Stomach smooth muscle (tissue), 2 donors: ENCODE data around the gene PPFIA2.

ENCODE experiments used
- H3K27ac ChIP-seq: one replicate; pipeline ENCODE4 v1.7.0; 2013; ENCODE audit warnings: mild to moderate bottlenecking, low read length, inconsistent platforms
- H3K27me3 ChIP-seq, 2 donors: one replicate each; pipeline ENCODE4 v1.7.0; 2013; ENCODE audit warnings: low read length in 2 of 2; ENCODE audit not compliant: insufficient read depth in 2 of 2, control insufficient read depth in 1 of 2
- H3K36me3 ChIP-seq, 2 donors: one replicate each; pipeline ENCODE4 v1.7.0; 2013; ENCODE audit warnings: low read length in 2 of 2; ENCODE audit not compliant: control insufficient read depth in 2 of 2, insufficient read depth in 2 of 2
- H3K4me1 ChIP-seq: one replicate; pipeline ENCODE4 v1.7.0; 2013; ENCODE audit warnings: low read length; ENCODE audit not compliant: control insufficient read depth, insufficient read depth
- H3K4me3 ChIP-seq, 2 donors: one replicate each; pipeline ENCODE4 v1.7.0; 2013; ENCODE audit warnings: low read length in 2 of 2
- H3K9ac ChIP-seq, 2 donors: one replicate each; pipeline ENCODE4 v1.7.0; 2013; ENCODE audit warnings: low read length in 2 of 2, mild to moderate bottlenecking in 1 of 2
- H3K9me3 ChIP-seq, 2 donors: one replicate each; pipeline ENCODE4 v1.7.0; 2013; ENCODE audit warnings: low read length in 2 of 2; ENCODE audit not compliant: control insufficient read depth in 2 of 2
- donor health status: healthy.
- donor health status: Pancreatic carcinoma.

Gene PPFIA2

DNA sequence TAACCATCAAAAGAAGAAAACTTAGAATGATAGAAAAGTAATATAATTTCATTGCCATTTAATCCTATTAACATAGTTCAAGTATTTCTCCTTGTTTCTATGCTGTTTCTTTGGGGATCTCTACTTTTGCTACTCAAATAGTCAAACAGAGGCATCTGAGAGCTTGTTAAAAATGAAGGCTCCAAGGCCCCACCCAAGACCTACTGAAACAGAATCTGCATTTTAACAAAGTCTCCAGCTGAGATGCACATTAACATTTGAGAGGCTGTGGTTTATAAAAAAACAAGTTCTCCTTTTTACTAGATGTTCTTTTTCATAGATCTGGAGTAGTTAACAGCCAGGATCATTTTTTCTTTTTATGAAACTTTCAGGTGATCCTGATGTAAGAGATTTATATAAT lies 31.8 kb downstream of the PPFIA2 start:
- Histone ChIP-seq H3K4me1 (no peaks in the 10 kb centered on the region), H3K9ac (no peak overlapping the region), H3K9me3 (no peaks in the 10 kb centered on the region), H3K4me3 (no peak overlapping the region), H3K36me3 (no peaks in the 10 kb centered on the region), H3K27me3 (no peaks in the 10 kb centered on the region), H3K27ac (no peak overlapping the region)

DNA sequence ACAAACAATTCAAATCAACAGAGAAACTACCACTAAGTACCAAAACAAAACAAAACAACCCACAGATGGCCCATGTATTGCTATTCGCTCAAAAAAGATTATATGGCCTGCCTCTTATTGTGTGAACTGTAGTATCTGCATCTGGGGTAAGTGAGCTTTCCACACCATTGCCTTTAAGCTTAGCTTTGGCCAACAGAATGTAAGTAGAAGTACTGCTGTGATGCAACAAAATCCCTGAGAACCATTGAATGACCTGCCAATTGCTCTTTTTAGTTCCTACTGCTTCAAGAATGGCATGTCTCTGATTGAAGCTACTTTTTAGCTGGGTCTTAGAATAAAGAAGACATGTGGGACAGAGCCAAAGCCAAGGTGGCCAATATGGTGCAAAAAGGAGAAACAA lies 32.5 kb downstream of the PPFIA2 start:
- H3K4me3 ChIP-seq, result no peak overlapping the region
- H3K9me3 ChIP-seq, result no peaks in the 10 kb centered on the region
- H3K27me3 ChIP-seq, result no peaks in the 10 kb centered on the region
- H3K36me3 ChIP-seq, result no peaks in the 10 kb centered on the region
- H3K4me1 ChIP-seq, result no peaks in the 10 kb centered on the region
- H3K9ac ChIP-seq, result no peak overlapping the region
- no peak overlapping the region for H3K27ac ChIP-seq

GRCh38 chr12:81723361-81723760 lies 35.8 kb downstream of the PPFIA2 start:
- no peak overlapping the region for H3K27ac ChIP-seq
- H3K4me3 ChIP-seq, result no peak overlapping the region
- H3K36me3 ChIP-seq, result no peaks in the 10 kb centered on the region
- no peak overlapping the region for H3K9ac ChIP-seq
- H3K4me1 ChIP-seq, result no peaks in the 10 kb centered on the region
- no peaks in the 10 kb centered on the region for H3K9me3 ChIP-seq
- no peaks in the 10 kb centered on the region for H3K27me3 ChIP-seq

GRCh38 chr12:81722004-81722403 lies 37.1 kb downstream of the PPFIA2 start:
- Histone ChIP-seq H3K36me3 (no peaks in the 10 kb centered on the region), H3K4me3 (no peak overlapping the region), H3K4me1 (no peaks in the 10 kb centered on the region), H3K9me3 (no peaks in the 10 kb centered on the region), H3K9ac (no peak overlapping the region), H3K27ac (no peak overlapping the region), H3K27me3 (no peaks in the 10 kb centered on the region)

GRCh38 chr12:81718616-81719015 lies 40.5 kb downstream of the PPFIA2 start:
- H3K4me3 ChIP-seq, result no peak overlapping the region
- H3K9ac ChIP-seq, result no peak overlapping the region
- H3K4me1 ChIP-seq, result no peaks in the 10 kb centered on the region
- no peak overlapping the region for H3K27ac ChIP-seq
- no peaks in the 10 kb centered on the region for H3K9me3 ChIP-seq
- no peaks in the 10 kb centered on the region for H3K36me3 ChIP-seq
- no peaks in the 10 kb centered on the region for H3K27me3 ChIP-seq

- H3K9me3 ChIP-seq, result no peaks in the 10 kb centered on the region
- H3K9ac ChIP-seq, result no peak overlapping the region
- H3K4me1 ChIP-seq, result no peaks in the 10 kb centered on the region
- no peaks in the 10 kb centered on the region for H3K36me3 ChIP-seq
- H3K4me3 ChIP-seq, result no peak overlapping the region
- H3K27me3 ChIP-seq, result no peaks in the 10 kb centered on the region
- no peak overlapping the region for H3K27ac ChIP-seq
These were observed 46.6 kb downstream of the PPFIA2 start for GRCh38 chr12:81712536-81712935.

DNA sequence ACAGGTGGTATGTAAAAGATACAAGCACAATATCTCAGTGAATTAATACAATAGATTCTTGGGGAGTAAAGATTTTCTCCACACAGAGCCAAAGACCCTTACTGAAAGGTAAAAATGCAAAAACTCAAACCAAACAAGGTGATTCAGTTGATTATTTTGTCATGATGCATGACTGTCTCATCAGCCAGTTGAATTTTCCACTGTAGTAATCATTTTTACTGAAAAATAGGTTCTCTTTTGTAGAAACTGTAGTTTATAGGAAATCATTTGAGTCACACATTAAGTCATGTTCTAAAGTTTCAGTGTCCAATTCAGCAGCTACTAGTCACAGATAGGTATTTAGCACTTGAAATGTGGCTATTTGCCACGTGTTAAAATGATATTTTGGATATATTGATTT lies 53.6 kb downstream of the PPFIA2 start:
- no peaks in the 10 kb centered on the region for H3K9me3 ChIP-seq
- no peak overlapping the region for H3K9ac ChIP-seq
- no peak overlapping the region for H3K27ac ChIP-seq
- no peak overlapping the region for H3K4me3 ChIP-seq
- H3K36me3 ChIP-seq, result no peaks in the 10 kb centered on the region
- H3K4me1 ChIP-seq, result no peaks in the 10 kb centered on the region
- H3K27me3 ChIP-seq, result no peaks in the 10 kb centered on the region

- no peaks in the 10 kb centered on the region for H3K4me1 ChIP-seq
- H3K27ac ChIP-seq, result no peak overlapping the region
- H3K4me3 ChIP-seq, result no peak overlapping the region
- no peaks in the 10 kb centered on the region for H3K27me3 ChIP-seq
- no peaks in the 10 kb centered on the region for H3K36me3 ChIP-seq
- no peaks in the 10 kb centered on the region for H3K9me3 ChIP-seq
- H3K9ac ChIP-seq, result no peak overlapping the region
These were observed 59.6 kb downstream of the PPFIA2 start for GRCh38 chr12:81699551-81699950.

DNA sequence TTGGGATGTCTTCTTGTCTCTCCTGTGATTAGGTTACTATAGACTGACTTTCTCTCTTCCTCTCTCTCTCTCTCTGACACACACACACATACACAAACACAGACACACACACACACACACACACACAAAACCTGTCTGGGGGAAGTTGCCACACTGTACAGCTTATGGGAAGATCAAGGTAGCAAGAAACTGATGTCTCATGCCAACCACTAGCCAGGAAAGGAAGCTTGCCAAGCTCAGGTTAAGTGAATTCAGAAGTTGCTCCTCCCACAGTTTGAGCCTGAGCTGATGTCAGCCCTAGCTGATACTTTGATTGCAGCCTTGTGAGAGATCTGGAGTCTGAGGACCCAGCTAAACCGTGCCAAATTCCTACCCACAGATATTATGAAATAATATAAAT lies 67.1 kb downstream of the PPFIA2 start:
- H3K9ac ChIP-seq, result no peak overlapping the region
- no peak overlapping the region for H3K4me3 ChIP-seq
- H3K9me3 ChIP-seq, result no peaks in the 10 kb centered on the region
- H3K27ac ChIP-seq, result no peak overlapping the region
- H3K36me3 ChIP-seq, result no peaks in the 10 kb centered on the region
- no peaks in the 10 kb centered on the region for H3K4me1 ChIP-seq
- H3K27me3 ChIP-seq, result no peaks in the 10 kb centered on the region

DNA sequence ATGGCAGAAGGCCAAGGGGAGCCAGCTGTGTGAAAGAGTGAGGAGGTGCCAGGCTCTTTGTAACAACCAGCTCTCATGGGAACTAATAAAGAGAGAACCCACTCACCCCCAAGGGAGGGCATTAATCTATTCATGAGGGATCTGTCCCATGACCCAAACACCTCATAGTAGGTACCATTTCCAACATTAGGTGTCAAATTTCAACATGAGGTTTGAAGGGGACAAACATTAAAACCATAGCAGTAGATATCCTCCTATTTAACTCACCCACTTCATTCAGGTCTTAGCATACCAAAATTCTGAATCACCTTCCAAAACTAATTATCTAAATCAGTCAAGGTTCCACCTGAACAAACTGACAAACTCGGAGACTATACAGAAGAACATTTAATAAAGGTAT lies 75.3 kb downstream of the PPFIA2 start:
- Histone ChIP-seq H3K36me3 (no peaks in the 10 kb centered on the region), H3K27ac (no peak overlapping the region), H3K9me3 (no peaks in the 10 kb centered on the region), H3K9ac (no peak overlapping the region), H3K4me1 (no peaks in the 10 kb centered on the region), H3K27me3 (no peaks in the 10 kb centered on the region), H3K4me3 (no peak overlapping the region)

DNA sequence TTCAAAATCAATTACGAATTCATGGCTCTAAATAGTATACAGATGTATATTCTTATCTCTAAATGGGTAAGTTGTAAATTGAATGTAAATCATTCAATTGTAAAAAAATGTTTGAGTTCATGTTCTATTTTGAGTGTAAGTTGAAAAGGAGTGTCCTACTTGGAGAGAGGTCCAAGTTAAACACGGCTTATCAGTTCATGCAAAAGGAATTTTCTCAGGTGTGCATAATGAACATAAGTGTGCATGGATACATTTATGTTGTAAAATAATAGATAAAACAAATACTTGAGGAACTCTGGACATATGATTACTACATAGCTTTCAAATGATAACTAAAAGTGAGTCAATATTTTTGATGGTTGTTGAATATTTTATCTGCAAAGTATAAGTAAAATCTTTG lies 79.5 kb downstream of the PPFIA2 start:
- Histone ChIP-seq H3K36me3 (no peaks in the 10 kb centered on the region), H3K27me3 (no peaks in the 10 kb centered on the region), H3K9ac (no peak overlapping the region), H3K27ac (no peak overlapping the region), H3K4me3 (no peak overlapping the region), H3K9me3 (no peaks in the 10 kb centered on the region), H3K4me1 (no peaks in the 10 kb centered on the region)

- Histone ChIP-seq H3K9me3 (no peaks in the 10 kb centered on the region), H3K4me1 (no peaks in the 10 kb centered on the region), H3K27ac (no peak overlapping the region), H3K27me3 (no peaks in the 10 kb centered on the region), H3K4me3 (no peak overlapping the region), H3K9ac (no peak overlapping the region), H3K36me3 (no peaks in the 10 kb centered on the region)
These were observed 88.4 kb downstream of the PPFIA2 start for GRCh38 chr12:81670759-81671158.
